GM20000 (cell line): ENCODE results near the gene TVP23A.
"Not testable (repeated sequence)": the region's sequence is repeated elsewhere in the genome, so short reads cannot be mapped to it uniquely, and the experiment has no call there.

Experiments
- DNase-seq: peaks from one replicate; pipeline ENCODE4 v3.0.0; 2012; ENCODE audit warnings: low spot score
- TF ChIP-seq, protein P1 (sequence below): IDR thresholded peaks from 2 replicates; pipeline ENCODE4 v1.5.1; 2012; ENCODE audit warnings: mild to moderate bottlenecking, control low read depth; ENCODE audit errors: extremely low read depth, missing control alignments

TVP23A gene

DNA sequence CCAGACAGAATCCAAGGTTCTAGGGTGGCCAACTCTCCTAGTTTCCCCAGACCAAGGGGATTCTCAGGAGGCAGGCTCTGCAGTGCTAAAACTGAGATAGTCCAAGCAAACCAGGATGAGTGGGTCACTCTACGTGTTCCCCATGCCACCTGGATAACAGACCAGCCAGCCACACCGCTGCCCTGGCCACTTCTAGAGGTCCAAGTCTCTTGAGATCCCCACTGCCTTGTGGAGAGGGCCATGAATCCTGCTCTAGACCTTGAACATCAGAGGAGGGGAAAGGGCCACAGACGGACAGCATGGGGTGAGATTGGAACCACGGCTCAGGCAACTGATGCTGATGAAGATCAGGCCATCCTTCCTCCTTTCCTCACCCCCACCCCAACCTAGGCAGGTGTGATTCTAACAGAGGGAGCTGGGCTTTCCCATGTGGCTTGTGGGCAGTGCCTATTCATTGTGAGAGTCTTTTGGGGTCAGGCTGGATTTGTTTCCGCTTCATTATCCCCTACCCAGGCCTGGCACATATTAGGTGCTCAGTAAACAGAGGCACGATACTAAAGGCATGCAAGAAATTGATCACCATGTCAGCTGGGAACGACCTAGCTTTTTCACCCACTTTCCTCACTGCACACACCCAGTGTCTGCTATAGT, 16.8 kb upstream of the TVP23A start:
- peak; percentile 56 for DNase-seq
- TF ChIP-seq, protein P1, sequence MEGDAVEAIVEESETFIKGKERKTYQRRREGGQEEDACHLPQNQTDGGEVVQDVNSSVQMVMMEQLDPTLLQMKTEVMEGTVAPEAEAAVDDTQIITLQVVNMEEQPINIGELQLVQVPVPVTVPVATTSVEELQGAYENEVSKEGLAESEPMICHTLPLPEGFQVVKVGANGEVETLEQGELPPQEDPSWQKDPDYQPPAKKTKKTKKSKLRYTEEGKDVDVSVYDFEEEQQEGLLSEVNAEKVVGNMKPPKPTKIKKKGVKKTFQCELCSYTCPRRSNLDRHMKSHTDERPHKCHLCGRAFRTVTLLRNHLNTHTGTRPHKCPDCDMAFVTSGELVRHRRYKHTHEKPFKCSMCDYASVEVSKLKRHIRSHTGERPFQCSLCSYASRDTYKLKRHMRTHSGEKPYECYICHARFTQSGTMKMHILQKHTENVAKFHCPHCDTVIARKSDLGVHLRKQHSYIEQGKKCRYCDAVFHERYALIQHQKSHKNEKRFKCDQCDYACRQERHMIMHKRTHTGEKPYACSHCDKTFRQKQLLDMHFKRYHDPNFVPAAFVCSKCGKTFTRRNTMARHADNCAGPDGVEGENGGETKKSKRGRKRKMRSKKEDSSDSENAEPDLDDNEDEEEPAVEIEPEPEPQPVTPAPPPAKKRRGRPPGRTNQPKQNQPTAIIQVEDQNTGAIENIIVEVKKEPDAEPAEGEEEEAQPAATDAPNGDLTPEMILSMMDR = no peak

DNA sequence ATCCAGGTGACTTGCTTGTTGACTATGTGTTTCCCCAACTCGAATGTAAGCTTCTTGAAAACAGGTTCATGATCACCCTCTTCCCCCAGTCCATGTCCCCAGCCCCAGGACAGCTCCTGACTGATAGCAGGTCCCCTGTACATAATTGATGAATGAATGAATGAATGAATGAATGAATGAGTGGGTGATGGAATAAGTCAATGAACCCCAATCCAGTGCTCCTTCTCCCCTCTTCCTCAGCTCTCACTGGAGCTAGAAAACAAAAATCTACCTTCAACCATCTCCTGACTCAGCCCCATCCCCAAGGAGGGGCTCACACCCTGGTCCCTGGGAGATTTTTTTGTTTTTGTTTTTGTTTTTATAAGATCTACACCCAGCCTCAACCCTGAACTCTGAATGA, 16.2 kb upstream of the TVP23A start:
- TF ChIP-seq, protein P1 = no peak
- DNase-seq = no peak

DNA sequence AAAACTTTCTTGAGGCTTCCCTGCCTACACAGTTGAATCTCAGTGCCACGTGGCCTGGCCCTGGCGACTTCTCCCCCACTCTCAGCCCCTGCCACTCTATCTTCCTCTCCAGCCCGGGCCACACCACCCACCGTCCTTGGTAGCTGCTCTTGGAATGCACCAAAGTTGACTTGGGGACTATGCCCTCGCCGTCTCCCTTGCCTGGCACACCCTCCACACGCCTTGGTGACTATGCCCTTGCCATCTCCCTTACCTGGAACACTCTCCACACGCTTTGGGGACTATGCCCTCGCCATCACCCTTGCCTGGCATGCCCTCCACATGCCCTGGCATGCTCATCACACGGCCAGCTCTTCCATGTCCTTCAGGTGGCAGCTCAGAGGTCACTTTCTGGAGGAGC, 15.5 kb upstream of the TVP23A start:
- no peak for DNase-seq
- TF ChIP-seq, protein P1 = no peak

DNA sequence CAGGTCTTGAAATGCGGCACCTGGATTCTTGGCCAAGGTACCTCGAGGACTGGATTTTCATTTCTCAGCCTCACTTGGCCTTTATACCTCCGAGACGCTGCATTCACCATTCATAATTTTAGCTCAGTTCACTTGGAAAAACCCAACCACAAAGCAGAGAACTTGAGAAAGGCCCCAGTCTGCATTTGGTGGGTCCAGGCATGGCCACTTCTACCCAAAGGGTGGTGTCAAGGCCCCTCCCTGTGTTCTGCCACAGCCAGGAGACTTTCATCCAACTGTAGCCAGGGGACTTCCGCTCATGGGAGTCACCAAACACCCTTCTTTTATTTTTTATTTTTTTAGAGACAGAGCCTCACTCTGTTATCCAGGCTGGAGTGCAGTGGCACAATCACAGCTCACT, 14.7 kb upstream of the TVP23A start:
- TF ChIP-seq, protein P1 = no peak
- no peak for DNase-seq

DNA sequence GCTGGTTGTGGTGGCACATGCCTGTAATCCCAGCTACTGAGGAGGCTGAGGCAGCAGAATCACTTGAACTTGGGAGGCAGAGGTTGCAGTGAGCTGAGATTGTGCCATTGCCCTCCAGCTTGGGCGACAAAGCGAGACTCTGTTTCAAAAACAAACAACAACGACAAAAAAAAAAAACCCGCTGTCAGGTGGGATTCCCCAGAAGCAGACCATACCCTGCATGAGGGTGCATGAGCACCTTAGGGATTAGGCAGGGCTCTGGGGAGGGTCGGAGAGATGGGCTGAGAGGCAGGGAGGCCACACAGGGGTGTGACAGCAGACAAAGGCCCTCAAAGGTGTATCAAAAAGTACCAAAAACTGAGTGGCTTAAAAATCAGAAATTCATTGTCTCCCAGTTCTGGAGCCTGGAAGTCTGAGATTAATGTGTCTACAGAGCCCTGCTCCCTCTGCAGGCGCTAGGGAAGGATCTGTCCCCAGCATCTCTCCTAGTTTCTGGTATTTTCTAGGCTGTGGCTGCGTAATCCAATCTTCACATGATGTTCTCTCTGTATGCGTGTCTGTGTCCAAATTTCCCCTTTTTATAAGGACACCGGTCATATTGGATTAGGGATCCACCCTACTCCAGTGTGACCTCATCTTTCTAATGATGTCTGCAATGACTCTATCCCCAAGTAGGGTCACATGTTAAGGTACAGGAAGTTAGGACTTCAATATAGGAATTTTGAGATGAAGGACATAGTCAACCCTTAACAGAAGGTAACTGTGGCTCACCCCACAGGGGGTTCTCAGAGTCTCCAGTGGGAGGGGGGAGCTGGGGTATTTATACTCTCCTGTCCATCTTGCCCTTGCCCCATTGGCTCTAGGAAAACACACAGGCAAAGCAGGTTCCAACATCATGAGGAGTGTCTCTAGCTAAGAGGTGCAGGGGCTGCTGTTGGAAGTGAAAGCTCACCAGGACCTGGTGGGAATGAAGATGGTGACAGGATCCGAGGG, 13.6 kb upstream of the TVP23A start:
- no peak for DNase-seq
- TF ChIP-seq, protein P1 = no peak

DNA sequence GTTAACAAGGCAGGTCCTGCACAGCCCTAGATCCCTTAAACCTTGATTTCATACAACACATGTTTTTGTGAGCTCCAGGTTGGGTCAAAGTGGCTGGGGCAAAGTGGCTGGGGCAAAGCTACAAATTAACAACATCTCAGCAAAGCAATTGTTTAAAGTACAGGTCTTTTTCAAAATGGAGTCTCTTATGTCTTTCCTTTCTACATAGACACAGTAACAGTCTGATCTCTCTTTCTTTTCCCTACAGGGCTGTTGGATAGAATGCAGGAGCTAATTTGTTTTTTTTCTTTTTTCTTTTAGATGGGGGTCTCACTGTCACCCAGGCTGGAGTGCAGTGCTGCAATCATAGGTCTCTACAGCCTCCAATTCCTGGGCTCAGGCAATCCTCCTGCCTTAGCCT, 11.6 kb upstream of the TVP23A start:
- DNase-seq = not testable (repeated sequence)

DNA sequence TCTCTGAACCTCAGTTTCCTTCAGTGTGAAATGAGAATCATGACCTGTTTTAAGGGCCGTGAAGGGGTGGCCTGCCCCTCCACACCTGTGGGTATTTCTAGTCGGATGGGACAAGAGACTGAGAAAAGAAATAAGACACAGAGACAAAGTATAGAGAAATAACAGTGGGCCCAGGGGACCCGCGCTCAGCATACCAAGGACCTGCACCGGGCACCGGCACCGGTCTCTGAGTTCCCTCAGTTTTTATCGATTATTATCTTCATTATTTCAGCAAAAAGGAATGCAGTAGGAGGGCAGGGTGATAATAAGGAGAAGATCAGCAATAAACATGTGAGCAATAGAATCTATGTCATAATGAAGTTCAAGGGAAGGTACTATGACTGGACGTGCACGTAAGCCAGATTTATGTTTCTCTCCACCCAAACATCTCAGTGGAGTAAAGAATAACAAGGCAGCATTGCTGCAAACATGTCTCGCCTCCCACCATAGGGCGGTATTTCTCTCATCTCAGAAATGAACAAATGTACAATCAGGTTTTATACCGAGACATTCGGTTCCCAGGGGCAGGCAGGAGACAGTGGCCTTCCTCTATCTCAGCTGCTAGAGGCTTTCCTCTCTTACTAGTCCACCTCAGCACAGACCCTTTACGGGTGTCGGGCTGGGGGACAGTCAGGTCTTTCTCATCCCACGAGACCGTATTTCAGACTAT, 10.9 kb upstream of the TVP23A start:
- not testable (repeated sequence) for DNase-seq

DNA sequence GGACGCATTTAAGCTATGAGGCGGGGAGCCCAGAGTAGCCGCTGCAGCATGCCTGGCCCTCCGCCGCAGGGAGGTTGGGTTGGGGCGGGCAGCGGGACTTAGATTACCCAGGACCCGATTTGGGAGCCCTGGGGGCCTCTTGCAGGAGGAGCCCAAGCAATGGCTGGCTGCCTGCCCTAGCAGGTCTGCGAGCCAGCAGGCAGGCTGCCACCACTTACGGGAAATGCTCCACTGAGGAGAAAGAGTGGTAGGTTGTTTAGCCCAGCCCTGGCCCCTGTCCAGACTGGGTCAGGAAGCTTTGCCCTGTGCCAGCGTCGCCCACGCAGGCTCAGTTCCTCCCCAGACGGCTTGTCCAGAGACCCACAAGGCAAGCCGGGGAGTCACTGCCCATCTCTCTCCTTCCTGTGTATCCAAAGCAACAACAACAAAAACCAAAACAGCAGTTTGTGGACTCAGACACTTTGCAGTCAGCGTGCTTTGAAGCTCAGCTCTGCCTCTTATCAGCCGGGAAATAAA, 10.3 kb upstream of the TVP23A start:
- TF ChIP-seq, protein P1 = no peak
- no peak for DNase-seq
